ENCODE measurements around the gene RNF212. TPM values are rescaled to one million over a fixed set of nuclear protein-coding genes. Genes with fewer than 3 reads are reported as not detected.
"Not testable (repeated sequence)": the region's sequence is repeated elsewhere in the genome, so short reads cannot be mapped to it uniquely, and the experiment has no call there.

Gene RNF212
- total RNA-seq, 1 donor from 2014 or later: 2.6 TPM

GRCh38 chr4:1050486-1051213 is 62.7 kb downstream of the RNF212 start:
- intact Hi-C loops (cut with micrococcal nuclease): no loop called here

GRCh38 chr4:1049591-1049905 is 63.8 kb downstream of the RNF212 start:
- intact Hi-C loops (cut with micrococcal nuclease): no loop called here

- intact Hi-C loops (cut with micrococcal nuclease): no loop called here
These were observed 64.4 kb downstream of the RNF212 start for GRCh38 chr4:1048773-1049590.

- intact Hi-C loops (cut with micrococcal nuclease): no loop called here
These were observed 65.2 kb downstream of the RNF212 start for GRCh38 chr4:1047976-1048772.

GRCh38 chr4:1047106-1047975 is 66.0 kb downstream of the RNF212 start:
- intact Hi-C loops (cut with micrococcal nuclease): no loop called here

- intact Hi-C loops (cut with micrococcal nuclease): not testable (repeated sequence)
These were observed 66.8 kb downstream of the RNF212 start for GRCh38 chr4:1046581-1047011.

- intact Hi-C loops (cut with micrococcal nuclease): no loop called here
These were observed 67.7 kb downstream of the RNF212 start for GRCh38 chr4:1045595-1046201.

GRCh38 chr4:1045193-1045594 is 68.2 kb downstream of the RNF212 start:
- intact Hi-C loops (cut with micrococcal nuclease): no loop called here

GRCh38 chr4:1044469-1045192 is 68.7 kb downstream of the RNF212 start:
- intact Hi-C loops (cut with micrococcal nuclease): no loop called here

GRCh38 chr4:1043651-1044468 is 69.5 kb downstream of the RNF212 start:
- intact Hi-C loops (cut with micrococcal nuclease): no loop called here

GRCh38 chr4:1043162-1043561 is 70.2 kb downstream of the RNF212 start:
- intact Hi-C loops (cut with micrococcal nuclease): no loop called here

- intact Hi-C loops (cut with micrococcal nuclease): no loop called here
These were observed 70.9 kb downstream of the RNF212 start for GRCh38 chr4:1042352-1043055.

- intact Hi-C loops (cut with micrococcal nuclease): no loop called here
These were observed 71.4 kb downstream of the RNF212 start for GRCh38 chr4:1041936-1042330.

GRCh38 chr4:1041147-1041935 is 72.0 kb downstream of the RNF212 start:
- intact Hi-C loops (cut with micrococcal nuclease): no loop called here

GRCh38 chr4:1040344-1041146 is 72.8 kb downstream of the RNF212 start:
- intact Hi-C loops (cut with micrococcal nuclease): no loop called here

- intact Hi-C loops (cut with micrococcal nuclease): no loop called here
These were observed 73.6 kb downstream of the RNF212 start for GRCh38 chr4:1039493-1040343.

Measured in T-helper 1 cell treated with Interleukin-12 subunit alpha and Interleukin-12 subunit beta and Interleukin-4 antibody, amounts not matched to agents 30 ng/mL and 1 ng/mL, for 36 hours (primary cell).